Glutamatergic neuron (in vitro differentiated cells): ENCODE results near the gene TBC1D2. TPM values are rescaled to one million over a fixed set of nuclear protein-coding genes. Genes with fewer than 3 reads are reported as not detected.

ENCODE experiments used
- DNase-seq: peaks from one replicate; pipeline ENCODE4 v3.0.0; 2022
- H3K27ac Mint-ChIP-seq: one replicate; pipeline ENCODE4 v1.8.0; 2020; ENCODE audit warnings: mild to moderate bottlenecking, mixed read lengths, inconsistent platforms; ENCODE audit not compliant: unreplicated experiment
- H3K27me3 Mint-ChIP-seq: one replicate; pipeline ENCODE4 v1.8.0; 2020; ENCODE audit warnings: mild to moderate bottlenecking, moderate library complexity, mixed read lengths, inconsistent platforms; ENCODE audit not compliant: unreplicated experiment
- H3K36me3 Mint-ChIP-seq: one replicate; pipeline ENCODE4 v1.8.0; 2020; ENCODE audit warnings: mild to moderate bottlenecking, mixed read lengths, inconsistent platforms; ENCODE audit not compliant: unreplicated experiment
- H3K4me1 Mint-ChIP-seq: one replicate; pipeline ENCODE4 v1.8.0; 2020; ENCODE audit warnings: mild to moderate bottlenecking, low read depth, mixed read lengths, inconsistent platforms; ENCODE audit not compliant: unreplicated experiment
- H3K4me3 Mint-ChIP-seq: one replicate; pipeline ENCODE4 v1.8.0; 2020; ENCODE audit warnings: mild to moderate bottlenecking, mixed read lengths, inconsistent platforms; ENCODE audit not compliant: unreplicated experiment
- H3K9me3 Mint-ChIP-seq: one replicate; pipeline ENCODE4 v1.8.0; 2020; ENCODE audit warnings: mild to moderate bottlenecking, moderate library complexity, mixed read lengths, inconsistent platforms; ENCODE audit not compliant: unreplicated experiment
- total RNA-seq: library from RNA; stranded (reverse); fragmentation: NEBNext Ultra II Directional; extraction: Animal tissue kit (Norgen Biotek cat#: 25700); gene quantifications from one replicate; pipeline ENCODE4 v1.2.1, GENCODE V29; 2021; ENCODE audit not compliant: unreplicated experiment
- TF ChIP-seq, protein P1 (sequence below): fragments of 200-600 bp; sonication (generic); IDR thresholded peaks from one replicate; pipeline ENCODE4 v1.5.0; 2021; ENCODE audit not compliant: partially characterized antibody, unreplicated experiment

Gene TBC1D2
- total RNA-seq, 1 donor from 2014 or later = 7.6 TPM

DNA sequence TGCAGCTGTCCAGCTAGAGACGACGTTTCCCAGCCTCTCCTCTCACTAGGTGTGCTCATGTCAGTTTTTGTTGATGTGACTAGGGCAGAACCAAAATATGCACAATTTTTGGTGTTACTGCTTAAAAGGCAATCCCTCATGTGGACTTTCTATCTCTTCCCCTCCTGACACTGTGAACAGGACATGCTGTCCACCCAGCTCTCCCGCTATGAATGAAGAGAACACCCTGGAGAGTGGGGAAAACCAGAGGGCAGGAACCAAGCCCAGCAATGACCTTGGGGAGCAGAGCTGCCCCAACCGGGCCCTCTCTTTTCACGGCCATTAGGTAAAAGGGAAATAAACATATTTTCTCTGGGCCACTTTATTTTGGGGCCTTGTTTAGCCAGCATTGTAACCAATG, 46.7 kb upstream of the TBC1D2 start:
- no peak overlapping the region for H3K27ac Mint-ChIP-seq
- H3K36me3 Mint-ChIP-seq = peaks cover 4% of the 10 kb centered on the region
- H3K4me1 Mint-ChIP-seq = peaks cover 17% of the 10 kb centered on the region
- H3K4me3 Mint-ChIP-seq = no peak overlapping the region
- no peak for DNase-seq
- H3K27me3 Mint-ChIP-seq = peaks cover 17% of the 10 kb centered on the region
- TF ChIP-seq, protein P1, sequence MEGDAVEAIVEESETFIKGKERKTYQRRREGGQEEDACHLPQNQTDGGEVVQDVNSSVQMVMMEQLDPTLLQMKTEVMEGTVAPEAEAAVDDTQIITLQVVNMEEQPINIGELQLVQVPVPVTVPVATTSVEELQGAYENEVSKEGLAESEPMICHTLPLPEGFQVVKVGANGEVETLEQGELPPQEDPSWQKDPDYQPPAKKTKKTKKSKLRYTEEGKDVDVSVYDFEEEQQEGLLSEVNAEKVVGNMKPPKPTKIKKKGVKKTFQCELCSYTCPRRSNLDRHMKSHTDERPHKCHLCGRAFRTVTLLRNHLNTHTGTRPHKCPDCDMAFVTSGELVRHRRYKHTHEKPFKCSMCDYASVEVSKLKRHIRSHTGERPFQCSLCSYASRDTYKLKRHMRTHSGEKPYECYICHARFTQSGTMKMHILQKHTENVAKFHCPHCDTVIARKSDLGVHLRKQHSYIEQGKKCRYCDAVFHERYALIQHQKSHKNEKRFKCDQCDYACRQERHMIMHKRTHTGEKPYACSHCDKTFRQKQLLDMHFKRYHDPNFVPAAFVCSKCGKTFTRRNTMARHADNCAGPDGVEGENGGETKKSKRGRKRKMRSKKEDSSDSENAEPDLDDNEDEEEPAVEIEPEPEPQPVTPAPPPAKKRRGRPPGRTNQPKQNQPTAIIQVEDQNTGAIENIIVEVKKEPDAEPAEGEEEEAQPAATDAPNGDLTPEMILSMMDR = no peak
- peaks cover 16% of the 10 kb centered on the region for H3K9me3 Mint-ChIP-seq

DNA sequence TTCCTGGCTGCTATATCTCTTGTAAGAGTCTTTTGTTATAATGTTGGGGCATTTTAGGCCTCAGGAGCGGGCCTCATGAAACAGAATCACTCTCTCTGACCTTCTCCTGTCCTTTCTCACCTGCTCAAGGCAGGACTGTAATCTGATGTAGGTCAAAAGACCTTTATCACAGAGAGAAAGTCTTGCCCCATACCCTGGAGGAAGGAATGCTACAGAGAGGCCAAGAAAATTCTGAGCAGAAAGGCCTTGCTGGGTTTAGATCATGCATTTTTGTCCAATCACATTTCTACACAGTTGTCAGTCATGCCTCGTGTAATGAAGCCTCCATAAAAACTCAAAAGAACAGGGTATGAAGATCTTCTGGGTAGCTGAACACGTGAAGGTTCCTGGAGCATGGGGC, 45.2 kb upstream of the TBC1D2 start:
- Mint-ChIP-seq H3K4me1 (peaks cover 4% of the 10 kb centered on the region), H3K9me3 (peaks cover 8% of the 10 kb centered on the region), H3K36me3 (peaks cover 4% of the 10 kb centered on the region), H3K27ac (no peak overlapping the region), H3K27me3 (peaks cover 11% of the 10 kb centered on the region), H3K4me3 (no peak overlapping the region)
- no peak for DNase-seq
- TF ChIP-seq, protein P1 = no peak

DNA sequence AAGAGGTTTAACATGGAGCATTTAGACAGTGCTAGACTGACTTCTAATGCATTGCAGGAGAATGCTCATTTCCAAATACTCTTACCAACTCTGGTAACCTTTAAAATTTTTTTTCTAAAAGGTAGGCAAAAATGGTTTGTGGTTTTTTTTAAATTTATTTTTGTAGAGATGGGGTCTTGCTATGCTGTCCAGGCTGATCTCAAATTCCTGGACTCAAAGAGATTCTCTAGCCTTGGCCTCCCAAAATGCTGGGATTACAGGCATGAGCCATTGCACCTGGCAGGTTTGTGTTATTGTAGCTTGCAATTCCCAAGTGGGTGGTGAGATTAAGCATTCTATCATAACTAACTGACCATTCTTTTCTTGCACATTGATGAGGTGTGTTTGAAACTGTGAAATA, 43.0 kb upstream of the TBC1D2 start:
- Mint-ChIP-seq H3K36me3 (peaks cover 4% of the 10 kb centered on the region), H3K9me3 (peaks cover 7% of the 10 kb centered on the region), H3K4me3 (peak overlapping the region; percentile 6), H3K27ac (no peak overlapping the region), H3K4me1 (peaks cover 12% of the 10 kb centered on the region), H3K27me3 (peaks cover 5% of the 10 kb centered on the region)
- DNase-seq = no peak
- TF ChIP-seq, protein P1 = no peak

DNA sequence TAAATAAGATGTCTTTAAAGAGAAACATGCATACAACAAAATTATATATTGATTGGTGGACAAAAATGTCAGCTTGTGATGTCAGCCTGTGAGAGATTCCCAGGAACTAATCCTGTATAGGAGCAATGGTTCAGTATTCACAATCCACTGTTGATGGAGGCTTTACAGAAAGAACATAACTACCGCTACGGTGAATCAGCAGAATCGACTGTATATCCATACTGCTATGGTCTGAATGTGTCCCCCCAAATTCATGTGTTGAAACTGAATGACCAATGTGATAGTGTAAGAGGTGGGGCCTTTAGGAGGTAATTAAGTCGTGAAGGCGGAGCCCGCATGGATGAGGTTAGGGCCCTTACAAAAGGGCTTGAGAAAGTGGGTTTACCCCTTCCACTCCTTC, 40.4 kb upstream of the TBC1D2 start:
- Mint-ChIP-seq H3K4me1 (peaks cover 13% of the 10 kb centered on the region), H3K27ac (no peak overlapping the region), H3K36me3 (peaks cover 4% of the 10 kb centered on the region), H3K27me3 (peaks cover 5% of the 10 kb centered on the region), H3K9me3 (peaks cover 3% of the 10 kb centered on the region), H3K4me3 (no peak overlapping the region)
- no peak for DNase-seq
- TF ChIP-seq, protein P1 = no peak

DNA sequence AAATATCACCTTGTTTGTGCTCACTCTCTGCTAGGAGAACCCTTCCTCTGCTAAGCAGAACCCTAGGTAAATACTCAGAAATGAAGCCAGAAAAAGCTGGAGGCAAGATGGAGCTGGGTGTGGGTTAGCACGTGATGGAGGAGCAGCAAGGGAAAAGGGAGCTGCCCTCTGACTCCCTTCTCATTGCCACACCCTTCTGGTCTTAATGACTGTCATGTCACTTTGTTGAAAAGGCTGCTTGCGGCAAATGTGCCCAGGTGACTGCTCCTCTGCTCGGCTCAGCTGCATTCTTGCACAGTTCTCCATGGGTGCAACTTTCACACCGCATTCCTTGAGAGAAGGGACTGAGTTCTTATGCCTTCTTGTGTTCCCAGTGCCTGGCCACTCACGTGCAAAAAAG, 36.4 kb upstream of the TBC1D2 start:
- DNase-seq = no peak
- TF ChIP-seq, protein P1 = no peak
- Mint-ChIP-seq H3K4me3 (no peak overlapping the region), H3K27me3 (peaks cover 3% of the 10 kb centered on the region), H3K9me3 (peaks cover 13% of the 10 kb centered on the region), H3K36me3 (no peaks in the 10 kb centered on the region), H3K27ac (no peak overlapping the region), H3K4me1 (peaks cover 24% of the 10 kb centered on the region)
